OCI-LY1 (cell line): ENCODE measurements around the gene TEN1.

Source experiments
- H2AFZ ChIP-seq: fragments of 200-600 bp; sonication (generic), shearing (Covaris generic); 2 replicates; pipeline ENCODE4 v1.6.0; 2014; ENCODE audit warnings: antibody characterized with exemption, mild to moderate bottlenecking, low read length
- H3F3A ChIP-seq: fragments of 200-600 bp; sonication (generic), shearing (Covaris generic); 2 replicates; pipeline ENCODE4 v1.6.0; 2014; ENCODE audit warnings: mild to moderate bottlenecking, antibody characterized with exemption, low read length, moderate library complexity; ENCODE audit not compliant: insufficient read depth
- H3K27ac ChIP-seq: fragments of 200-600 bp; sonication (generic); 2 replicates; pipeline ENCODE4 v1.5.1; 2014; ENCODE audit warnings: low read length, mixed run types, mild to moderate bottlenecking, low read depth; ENCODE audit not compliant: poor library complexity, severe bottlenecking
- H3K27me3 ChIP-seq: fragments of 200-600 bp; sonication (generic); 2 replicates; pipeline ENCODE4 v1.6.0; 2014; ENCODE audit warnings: antibody characterized with exemption, mild to moderate bottlenecking, low read length, moderate library complexity; ENCODE audit not compliant: insufficient read depth
- H3K36me3 ChIP-seq: fragments of 200-600 bp; sonication (generic); 2 replicates; pipeline ENCODE4 v1.6.1; 2014; ENCODE audit warnings: mild to moderate bottlenecking, antibody characterized with exemption, low read length, moderate library complexity, mixed read lengths; ENCODE audit not compliant: insufficient read depth
- H3K4me1 ChIP-seq: fragments of 200-600 bp; sonication (generic); 2 replicates; pipeline ENCODE4 v1.5.1; 2014; ENCODE audit warnings: mild to moderate bottlenecking, low read length, moderate library complexity; ENCODE audit not compliant: insufficient read depth, severe bottlenecking
- H3K4me2 ChIP-seq: fragments of 200-600 bp; sonication (generic), shearing (Covaris generic); 2 replicates; pipeline ENCODE4 v1.6.1; 2014; ENCODE audit warnings: low read length
- H3K4me3 ChIP-seq: fragments of 200-600 bp; sonication (generic); 2 replicates; pipeline ENCODE4 v1.5.1; 2014; ENCODE audit warnings: low read length, low read depth, mild to moderate bottlenecking, mixed read lengths; ENCODE audit not compliant: poor library complexity, severe bottlenecking
- H3K79me2 ChIP-seq: fragments of 200-600 bp; shearing (Covaris generic); 2 replicates; pipeline ENCODE4 v1.6.1; 2016; ENCODE audit warnings: mixed run types, low read length, mixed read lengths; ENCODE audit not compliant: insufficient read depth
- H3K9ac ChIP-seq: fragments of 200-600 bp; sonication (generic), shearing (Covaris generic); 2 replicates; pipeline ENCODE4 v1.6.1; 2014; ENCODE audit warnings: mild to moderate bottlenecking, low read length, mixed read lengths
- H3K9me2 ChIP-seq: fragments of 200-600 bp; sonication (generic), shearing (Covaris generic); 2 replicates; pipeline ENCODE4 v1.6.1; 2014; ENCODE audit warnings: low read depth, mild to moderate bottlenecking, low read length, mixed read lengths
- H3K9me3 ChIP-seq: fragments of 200-600 bp; shearing (Covaris generic); 2 replicates; pipeline ENCODE4 v1.6.1; 2014; ENCODE audit warnings: low read length, mixed read lengths
- H4K20me1 ChIP-seq: fragments of 200-600 bp; sonication (generic), shearing (Covaris generic); 2 replicates; pipeline ENCODE4 v1.6.0; 2016; ENCODE audit warnings: mild to moderate bottlenecking, low read length; ENCODE audit not compliant: insufficient read depth
- CTCF ChIP-seq: fragments of 200-600 bp; sonication (generic), shearing (Covaris generic); IDR thresholded peaks from 2 replicates; pipeline ENCODE4 v1.5.1; 2017; ENCODE audit warnings: mild to moderate bottlenecking, antibody characterized with exemption, low read length, moderate library complexity, mixed read lengths
- EZH2 ChIP-seq: fragments of 200-600 bp; sonication (generic), shearing (Covaris generic); IDR thresholded peaks from 2 replicates; pipeline ENCODE4 v1.8.0; 2017; ENCODE audit warnings: borderline replicate concordance, mixed run types, mild to moderate bottlenecking, antibody characterized with exemption, low read length, moderate library complexity, mixed read lengths

The TEN1 gene

GRCh38 chr17:76000016-76000754, 21.1 kb downstream of the TEN1 start:
- H3K27me3 ChIP-seq = no peaks in the 10 kb centered on the region
- TF ChIP-seq EZH2 (no peak), CTCF (peak; percentile 84)

GRCh38 chr17:76000755-76001521, 21.9 kb downstream of the TEN1 start, which contains the start of gene CDK3:
Gene CDK3 (plus strand): TSS chr17:76000855. CDS start chr17:76001426, 571 bp downstream.
- no peaks in the 10 kb centered on the region for H3F3A ChIP-seq
- no peaks in the 10 kb centered on the region for H3K9me3 ChIP-seq
- no peak within 1 kb of the TSS for H3K4me3 ChIP-seq
- TF ChIP-seq EZH2 = no peak
- TF ChIP-seq CTCF = no peak
- no peak within 1 kb of the TSS for H3K4me2 ChIP-seq
- no peak within 1 kb of the TSS for H3K27ac ChIP-seq
- H3K9ac ChIP-seq = no peak within 1 kb of the TSS
- H3K36me3 ChIP-seq = no peaks in the 10 kb centered on the region
- peaks cover 10% of the 10 kb centered on the region for H3K4me1 ChIP-seq
- no peaks in the 10 kb centered on the region for H4K20me1 ChIP-seq
- no peak within 1 kb of the TSS for H2AFZ ChIP-seq
- no peaks in the 10 kb centered on the region for H3K79me2 ChIP-seq
- no peaks in the 10 kb centered on the region for H3K9me2 ChIP-seq
- no peaks in the 10 kb centered on the region for H3K27me3 ChIP-seq

More at GRCh38 chr17:76000016-76000754, 21.1 kb downstream of the TEN1 start:
- no peaks in the 10 kb centered on the region for H3K79me2 ChIP-seq
- H3K9ac ChIP-seq = no peak overlapping the region
- H3F3A ChIP-seq = no peaks in the 10 kb centered on the region
- H3K36me3 ChIP-seq = no peaks in the 10 kb centered on the region
- H3K4me2 ChIP-seq = no peak overlapping the region
- no peaks in the 10 kb centered on the region for H4K20me1 ChIP-seq
- no peak overlapping the region for H3K27ac ChIP-seq
- H3K9me2 ChIP-seq = no peaks in the 10 kb centered on the region
- H3K4me3 ChIP-seq = no peak overlapping the region
- no peak overlapping the region for H2AFZ ChIP-seq
- H3K4me1 ChIP-seq = peaks cover 10% of the 10 kb centered on the region
- no peaks in the 10 kb centered on the region for H3K9me3 ChIP-seq

- Histone ChIP-seq H2AFZ (no peak overlapping the region), H3K9ac (no peak overlapping the region), H3K4me2 (no peak overlapping the region), H3K4me3 (no peak overlapping the region), H3K79me2 (no peaks in the 10 kb centered on the region), H3K9me2 (no peaks in the 10 kb centered on the region), H3K9me3 (no peaks in the 10 kb centered on the region), H3F3A (no peaks in the 10 kb centered on the region), H3K27ac (no peak overlapping the region), H3K36me3 (no peaks in the 10 kb centered on the region), H3K27me3 (no peaks in the 10 kb centered on the region), H4K20me1 (no peaks in the 10 kb centered on the region), H3K4me1 (peaks cover 4% of the 10 kb centered on the region)
- TF ChIP-seq CTCF = no peak
- TF ChIP-seq EZH2 = no peak
Observed at GRCh38 chr17:76002100-76002499, 23.1 kb downstream of the TEN1 start.
